ENCODE data around the gene P4HB.

P4HB gene

DNA sequence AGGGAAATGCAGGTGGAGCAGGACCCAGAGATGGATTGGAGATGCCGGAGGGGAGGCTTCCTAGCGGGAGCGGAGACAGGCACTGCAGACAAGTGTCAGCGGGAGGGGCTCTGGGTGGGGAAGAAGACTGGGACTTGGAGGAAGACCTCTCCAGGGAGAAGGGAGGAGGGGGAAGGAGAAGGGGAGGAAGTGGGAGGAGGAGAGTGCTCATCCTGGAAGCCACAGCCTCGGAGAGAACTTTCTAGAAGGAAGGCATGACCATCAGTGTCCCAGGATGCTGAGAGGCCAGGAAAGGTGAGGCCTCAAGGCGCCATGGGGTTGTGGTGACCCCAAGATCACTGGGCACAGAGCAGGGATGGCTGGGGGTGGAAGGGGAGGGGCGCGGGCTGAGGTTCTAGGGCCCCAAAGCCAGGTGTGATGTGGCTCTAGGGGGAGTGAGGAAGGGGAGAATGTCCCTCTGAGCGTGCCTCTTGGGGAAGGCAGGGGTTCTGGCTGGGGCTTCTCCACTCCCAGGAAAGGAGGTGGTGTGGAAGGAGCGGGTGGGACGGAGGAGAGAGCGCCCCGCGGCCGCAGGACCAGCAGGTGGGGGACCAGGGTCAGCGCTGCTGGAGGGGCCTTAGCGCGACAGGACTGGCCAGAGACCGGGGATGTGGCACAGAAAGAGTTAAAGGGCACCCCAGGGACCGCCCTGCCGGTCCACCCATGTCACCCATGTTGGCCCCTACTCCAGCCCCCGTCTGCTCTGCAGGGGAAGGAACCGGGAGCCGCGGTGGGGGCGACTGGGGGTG lies 57.3 kb downstream of the P4HB start:
- Mint-ChIP-seq H3K36me3 (no peaks in the 10 kb centered on the region), H3K4me3 (no peak overlapping the region), H3K9me3 (no peaks in the 10 kb centered on the region), H3K27me3 (peaks cover 86% of the 10 kb centered on the region), H3K27ac (peak overlapping the region; percentile 75), H3K4me1 (peaks cover 6% of the 10 kb centered on the region)
- CTCF ChIA-PET = no interaction called here
- DNase-seq = no peak

- no peak for DNase-seq
- Mint-ChIP-seq H3K4me3 (no peak overlapping the region), H3K36me3 (no peaks in the 10 kb centered on the region), H3K4me1 (peaks cover 6% of the 10 kb centered on the region), H3K27me3 (peaks cover 77% of the 10 kb centered on the region), H3K27ac (peak overlapping the region; percentile 75), H3K9me3 (no peaks in the 10 kb centered on the region)
- CTCF ChIA-PET = no interaction called here
Observed at GRCh38 chr17:81802048-81802758, 58.1 kb downstream of the P4HB start.

DNA sequence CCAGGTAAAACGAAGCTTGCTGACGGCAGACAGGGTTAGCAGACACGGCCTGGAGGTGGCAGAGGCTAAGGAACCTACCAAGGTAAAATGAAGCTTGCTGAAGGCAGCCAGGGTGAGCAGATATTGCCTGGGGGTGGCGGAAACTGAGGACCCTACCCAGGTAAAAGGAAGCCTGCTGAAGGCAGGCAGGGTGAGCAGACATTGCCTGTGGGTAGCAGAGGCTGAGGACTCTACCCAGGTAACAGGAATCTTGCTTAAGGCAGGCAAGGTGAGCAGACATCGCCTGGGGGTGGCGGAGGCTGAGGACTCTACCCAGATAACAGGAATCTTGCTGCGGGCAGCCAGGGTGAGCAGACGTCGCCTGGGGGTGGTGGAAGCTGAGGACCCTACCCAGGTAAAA lies 59.0 kb downstream of the P4HB start:
- CTCF ChIA-PET = interaction anchor here (0.7 kb wide), 1 partner anchor 59 kb away, joined by 3 read pairs; the partner anchor contains the start of gene P4HB
- no peak for DNase-seq
- Mint-ChIP-seq H3K4me1 (peaks cover 6% of the 10 kb centered on the region), H3K27me3 (peaks cover 68% of the 10 kb centered on the region), H3K36me3 (no peaks in the 10 kb centered on the region), H3K27ac (no peak overlapping the region), H3K9me3 (no peaks in the 10 kb centered on the region), H3K4me3 (no peak overlapping the region)

- Mint-ChIP-seq H3K9me3 (no peaks in the 10 kb centered on the region), H3K27ac (no peak overlapping the region), H3K36me3 (no peaks in the 10 kb centered on the region), H3K27me3 (peaks cover 10% of the 10 kb centered on the region), H3K4me3 (no peak overlapping the region), H3K4me1 (no peaks in the 10 kb centered on the region)
- DNase-seq = no peak
- CTCF ChIA-PET = no interaction called here
Observed at GRCh38 chr17:81794509-81794908, 65.8 kb downstream of the P4HB start.

DNA sequence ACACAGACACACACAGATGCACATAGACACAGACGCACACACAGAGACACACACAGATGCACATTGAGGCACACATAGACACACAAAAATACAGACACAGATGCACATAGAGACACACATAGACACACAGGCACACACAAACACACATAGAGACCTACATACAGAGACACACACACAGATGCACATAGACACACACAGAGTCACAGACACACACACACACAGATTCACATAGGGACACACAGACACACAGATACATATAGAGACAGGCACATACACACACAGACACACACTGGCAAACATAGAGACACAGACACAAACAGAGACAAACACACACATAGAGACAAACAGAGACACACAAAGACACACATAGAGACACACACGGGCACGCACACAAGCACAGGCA lies 66.3 kb downstream of the P4HB start:
- Mint-ChIP-seq H3K27me3 (peaks cover 7% of the 10 kb centered on the region), H3K36me3 (no peaks in the 10 kb centered on the region), H3K4me3 (no peak overlapping the region), H3K9me3 (no peaks in the 10 kb centered on the region), H3K4me1 (no peaks in the 10 kb centered on the region), H3K27ac (no peak overlapping the region)
- no peak for DNase-seq
- CTCF ChIA-PET = no interaction called here
